Measurements from ENCODE around the gene SMIM38.

DNA sequence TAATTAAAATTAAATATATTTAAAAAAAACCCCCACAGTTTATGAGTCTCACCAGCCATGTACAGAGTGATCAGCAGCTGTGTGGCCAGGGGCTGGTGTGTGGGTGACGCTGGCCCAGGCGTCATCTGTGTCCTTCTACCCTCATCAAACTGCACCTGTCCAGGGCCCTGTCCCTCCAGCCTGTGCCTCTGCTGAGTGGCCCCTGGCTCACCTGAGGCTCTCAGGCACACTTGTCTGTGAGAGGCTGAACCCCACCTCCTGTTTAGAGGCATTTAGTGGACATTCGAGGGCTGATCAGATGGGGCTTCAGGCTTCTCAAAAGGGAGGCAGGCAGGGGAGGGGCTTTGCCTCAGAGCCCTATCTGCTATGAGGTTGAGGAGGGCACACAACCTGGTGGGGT is 29.9 kb upstream of the SMIM38 start:
- TF ChIP-seq, protein P1, sequence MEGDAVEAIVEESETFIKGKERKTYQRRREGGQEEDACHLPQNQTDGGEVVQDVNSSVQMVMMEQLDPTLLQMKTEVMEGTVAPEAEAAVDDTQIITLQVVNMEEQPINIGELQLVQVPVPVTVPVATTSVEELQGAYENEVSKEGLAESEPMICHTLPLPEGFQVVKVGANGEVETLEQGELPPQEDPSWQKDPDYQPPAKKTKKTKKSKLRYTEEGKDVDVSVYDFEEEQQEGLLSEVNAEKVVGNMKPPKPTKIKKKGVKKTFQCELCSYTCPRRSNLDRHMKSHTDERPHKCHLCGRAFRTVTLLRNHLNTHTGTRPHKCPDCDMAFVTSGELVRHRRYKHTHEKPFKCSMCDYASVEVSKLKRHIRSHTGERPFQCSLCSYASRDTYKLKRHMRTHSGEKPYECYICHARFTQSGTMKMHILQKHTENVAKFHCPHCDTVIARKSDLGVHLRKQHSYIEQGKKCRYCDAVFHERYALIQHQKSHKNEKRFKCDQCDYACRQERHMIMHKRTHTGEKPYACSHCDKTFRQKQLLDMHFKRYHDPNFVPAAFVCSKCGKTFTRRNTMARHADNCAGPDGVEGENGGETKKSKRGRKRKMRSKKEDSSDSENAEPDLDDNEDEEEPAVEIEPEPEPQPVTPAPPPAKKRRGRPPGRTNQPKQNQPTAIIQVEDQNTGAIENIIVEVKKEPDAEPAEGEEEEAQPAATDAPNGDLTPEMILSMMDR (IDR thresholded peaks at IDR 0.05; ENCODE audit: borderline replicate concordance, extremely low read depth, low read length, poor library complexity, severe bottlenecking), result no peak
- TF ChIP-seq EZH2 (IDR thresholded peaks at IDR 0.05; ENCODE audit: borderline replicate concordance, low read depth, low read length, severe bottlenecking), result no peak

Data from DND-41 (cell line).